Activated T-cell treated with anti-CD3 and anti-CD28 coated beads, Interleukin-2, amount 50 U/mL, for 72 hours (primary cell): ENCODE measurements around the gene CD74. TPM values are rescaled to one million over a fixed set of nuclear protein-coding genes. Genes with fewer than 3 reads are reported as not detected.
A peak's percentile ranks its signal among the peaks of the same experiment; 100 is the strongest.

ENCODE experiments used
- ATAC-seq, 2 donors: fragments of 150-1000 bp; cut with Tn5 transposase; replicated peaks in 1 of 2; 2 replicates each; pipeline ENCODE4 v1.10.0; 2021; ENCODE audit warnings: moderate library complexity in 2 of 2, mild to moderate bottlenecking in 1 of 2
- DNase-seq, 2 donors: peaks; one replicate each; pipeline ENCODE4 v3.0.0; 2021 to 2022; ENCODE audit warnings: mixed read lengths in 1 of 2
- H3K27ac Mint-ChIP-seq: one replicate; pipeline ENCODE4 v1.8.0; 2022; ENCODE audit warnings: mild to moderate bottlenecking, moderate library complexity, mixed read lengths
- H3K27me3 Mint-ChIP-seq: one replicate; pipeline ENCODE4 v1.8.0; 2022; ENCODE audit warnings: low read depth, mixed read lengths
- H3K36me3 Mint-ChIP-seq, 2 donors: one replicate each; pipeline ENCODE4 v1.8.0; 2022; ENCODE audit warnings: mixed read lengths in 2 of 2, mild to moderate bottlenecking in 1 of 2; ENCODE audit not compliant: insufficient read depth in 2 of 2
- H3K4me1 Mint-ChIP-seq: one replicate; pipeline ENCODE4 v1.8.0; 2022; ENCODE audit warnings: low read depth, mixed read lengths
- H3K4me3 Mint-ChIP-seq, 2 donors: one replicate each; pipeline ENCODE4 v1.8.0; 2022; ENCODE audit warnings: mild to moderate bottlenecking in 2 of 2, mixed read lengths in 2 of 2, moderate library complexity in 2 of 2
- H3K9me3 Mint-ChIP-seq, 2 donors: one replicate each; pipeline ENCODE4 v1.8.0; 2022; ENCODE audit warnings: mixed read lengths in 2 of 2
- total RNA-seq, 2 donors: library from RNA; stranded (reverse); gene quantifications; one replicate each; pipeline ENCODE4 v1.2.3, GENCODE V29; 2022

The CD74 gene
- total RNA-seq, 2 donors from 2014 or later: 363 to 455 TPM

DNA sequence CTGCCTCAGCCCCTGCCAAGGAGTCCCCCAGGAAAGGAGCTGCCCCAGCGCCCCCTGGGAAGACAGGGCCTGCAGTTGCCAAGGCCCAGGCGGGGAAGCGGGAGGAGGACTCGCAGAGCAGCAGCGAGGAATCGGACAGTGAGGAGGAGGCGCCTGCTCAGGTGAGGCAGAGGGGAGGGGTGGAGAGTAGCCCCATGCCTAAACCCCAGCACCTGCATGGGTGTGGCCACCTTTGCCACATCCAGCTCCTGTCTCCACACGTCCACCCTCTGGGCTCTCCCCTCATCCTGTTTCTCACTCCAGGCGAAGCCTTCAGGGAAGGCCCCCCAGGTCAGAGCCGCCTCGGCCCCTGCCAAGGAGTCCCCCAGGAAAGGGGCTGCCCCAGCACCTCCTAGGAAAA lies 38.1 kb downstream of the CD74 start:
- Mint-ChIP-seq H3K27me3 (no peaks in the 10 kb centered on the region), H3K4me3 (no peak overlapping the region), H3K36me3 (peaks cover 6 to 22% of the 10 kb centered on the region in 2 donors), H3K27ac (no peak overlapping the region), H3K4me1 (no peaks in the 10 kb centered on the region), H3K9me3 (no peaks in the 10 kb centered on the region)
- no peak for ATAC-seq
- no peak for DNase-seq

DNA sequence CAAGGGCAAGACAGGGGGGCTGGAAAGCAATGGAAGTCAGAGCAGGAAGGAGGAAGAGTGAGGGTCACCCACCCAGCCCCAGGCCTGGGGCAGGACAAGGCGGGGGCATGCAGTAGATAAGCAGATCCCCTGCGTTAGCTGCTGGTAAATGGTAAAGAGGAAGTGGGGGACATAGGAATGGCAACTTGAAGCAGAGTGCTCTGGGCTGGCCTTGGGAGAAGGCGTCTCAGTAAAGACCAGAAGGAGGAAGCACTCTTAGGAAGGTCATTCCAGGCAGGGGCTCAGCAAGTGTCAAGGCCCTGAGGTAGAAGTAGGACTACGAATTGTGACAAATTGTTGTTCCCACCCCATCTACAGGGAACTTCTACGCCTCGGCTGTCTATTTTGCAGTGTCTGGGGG lies 40.1 kb downstream of the CD74 start:
- no peak overlapping the region for H3K27ac Mint-ChIP-seq
- H3K36me3 Mint-ChIP-seq: peaks cover 4 to 17% of the 10 kb centered on the region in 2 donors
- H3K9me3 Mint-ChIP-seq: no peaks in the 10 kb centered on the region
- H3K4me1 Mint-ChIP-seq: no peaks in the 10 kb centered on the region
- no peak for ATAC-seq
- H3K27me3 Mint-ChIP-seq: no peaks in the 10 kb centered on the region
- H3K4me3 Mint-ChIP-seq: no peak overlapping the region
- DNase-seq: no peak

DNA sequence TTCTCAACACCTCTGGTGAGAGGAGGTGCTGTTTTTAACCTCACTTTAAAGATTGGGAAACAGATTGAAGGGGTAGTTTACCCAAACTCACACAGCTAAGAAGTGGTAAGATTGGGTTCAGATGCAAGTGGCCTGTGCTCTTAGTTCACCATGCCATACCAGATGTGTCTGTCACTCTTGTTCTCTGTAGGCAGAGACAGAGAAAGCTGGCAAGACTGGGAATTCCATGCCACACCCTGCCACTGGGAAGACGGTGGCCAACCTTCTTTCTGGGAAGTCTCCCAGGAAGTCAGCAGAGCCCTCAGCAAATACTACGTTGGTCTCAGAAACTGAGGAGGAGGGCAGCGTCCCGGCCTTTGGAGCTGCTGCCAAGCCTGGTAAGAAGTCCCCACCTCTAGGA lies 44.2 kb downstream of the CD74 start:
- Mint-ChIP-seq H3K4me1 (no peaks in the 10 kb centered on the region), H3K9me3 (no peaks in the 10 kb centered on the region), H3K27ac (no peak overlapping the region), H3K36me3 (peaks cover 5 to 22% of the 10 kb centered on the region in 2 donors), H3K4me3 (no peak overlapping the region), H3K27me3 (no peaks in the 10 kb centered on the region)
- ATAC-seq: no peak
- no peak for DNase-seq

DNA sequence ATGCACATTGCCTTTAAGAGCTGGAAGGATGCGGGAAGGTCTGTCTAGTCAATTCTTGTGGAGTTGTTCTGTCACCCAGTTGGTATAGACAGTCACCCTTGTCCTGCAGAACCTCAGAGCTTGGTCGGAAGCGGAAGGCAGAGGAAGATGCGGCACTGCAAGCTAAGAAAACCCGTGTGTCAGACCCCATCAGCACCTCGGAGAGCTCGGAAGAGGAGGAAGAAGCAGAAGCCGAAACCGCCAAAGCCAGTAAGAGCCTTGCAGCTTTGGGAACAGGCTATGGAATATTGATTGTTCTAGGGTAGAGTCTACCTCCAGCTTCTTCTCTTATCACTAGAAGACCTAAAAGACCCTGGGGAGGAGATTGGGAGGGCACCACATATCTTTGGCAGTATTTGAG lies 48.7 kb downstream of the CD74 start:
- Mint-ChIP-seq H3K9me3 (no peaks in the 10 kb centered on the region), H3K27ac (no peak overlapping the region), H3K36me3 (peaks cover 3 to 28% of the 10 kb centered on the region in 2 donors), H3K4me3 (no peak overlapping the region), H3K27me3 (no peaks in the 10 kb centered on the region), H3K4me1 (peaks cover 31% of the 10 kb centered on the region)
- ATAC-seq: no peak
- no peak for DNase-seq

DNA sequence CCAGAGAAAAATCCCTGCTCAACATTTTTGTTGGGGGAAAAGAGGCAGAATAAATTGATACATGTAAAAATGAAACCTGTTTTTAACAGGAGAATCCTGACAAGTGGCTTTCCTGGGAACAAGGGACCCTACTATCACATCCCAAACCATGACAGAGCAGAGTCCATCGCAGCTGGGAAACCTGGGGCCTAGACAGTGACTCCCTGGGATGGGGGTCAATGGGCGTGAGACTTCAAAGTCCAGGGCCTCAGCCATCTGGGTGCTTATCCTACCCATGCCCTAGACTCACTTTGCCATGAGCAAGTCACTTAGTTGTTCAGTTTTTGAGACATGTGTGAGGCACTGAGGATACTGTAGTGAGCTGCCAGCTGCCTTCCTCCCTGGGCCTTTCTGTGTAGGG lies 49.5 kb downstream of the CD74 start:
- no peak overlapping the region for H3K27ac Mint-ChIP-seq
- no peaks in the 10 kb centered on the region for H3K27me3 Mint-ChIP-seq
- peaks cover 3 to 26% of the 10 kb centered on the region in 2 donors for H3K36me3 Mint-ChIP-seq
- H3K4me1 Mint-ChIP-seq: peaks cover 38% of the 10 kb centered on the region
- DNase-seq (no peak), ATAC-seq (no peak)
- no peaks in the 10 kb centered on the region for H3K9me3 Mint-ChIP-seq
- no peak overlapping the region for H3K4me3 Mint-ChIP-seq

DNA sequence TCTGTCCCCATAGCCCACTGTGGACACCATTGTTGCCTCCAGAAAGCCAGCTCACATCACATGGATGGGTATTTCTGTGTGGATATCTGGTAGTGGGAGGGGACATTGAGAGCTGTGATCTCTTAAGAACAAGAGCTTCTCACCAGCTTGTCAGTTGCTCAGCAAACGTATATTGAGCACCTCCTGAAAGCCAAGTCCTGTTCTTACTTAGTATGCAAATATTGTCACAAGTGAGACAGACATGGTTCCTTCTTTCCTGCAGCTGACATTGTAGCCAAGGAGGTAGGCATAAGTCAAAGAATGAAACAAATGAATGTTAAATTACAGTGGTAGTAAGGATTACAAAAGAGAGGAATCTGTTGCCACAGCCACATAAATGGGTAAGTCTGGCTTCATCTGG lies 51.4 kb downstream of the CD74 start:
- Mint-ChIP-seq H3K9me3 (no peaks in the 10 kb centered on the region), H3K4me3 (no peak overlapping the region), H3K27ac (peak overlapping the region; percentile 5), H3K27me3 (no peaks in the 10 kb centered on the region), H3K36me3 (peaks cover 3 to 23% of the 10 kb centered on the region in 2 donors), H3K4me1 (peaks cover 43% of the 10 kb centered on the region)
- no peak for DNase-seq
- no peak for ATAC-seq

DNA sequence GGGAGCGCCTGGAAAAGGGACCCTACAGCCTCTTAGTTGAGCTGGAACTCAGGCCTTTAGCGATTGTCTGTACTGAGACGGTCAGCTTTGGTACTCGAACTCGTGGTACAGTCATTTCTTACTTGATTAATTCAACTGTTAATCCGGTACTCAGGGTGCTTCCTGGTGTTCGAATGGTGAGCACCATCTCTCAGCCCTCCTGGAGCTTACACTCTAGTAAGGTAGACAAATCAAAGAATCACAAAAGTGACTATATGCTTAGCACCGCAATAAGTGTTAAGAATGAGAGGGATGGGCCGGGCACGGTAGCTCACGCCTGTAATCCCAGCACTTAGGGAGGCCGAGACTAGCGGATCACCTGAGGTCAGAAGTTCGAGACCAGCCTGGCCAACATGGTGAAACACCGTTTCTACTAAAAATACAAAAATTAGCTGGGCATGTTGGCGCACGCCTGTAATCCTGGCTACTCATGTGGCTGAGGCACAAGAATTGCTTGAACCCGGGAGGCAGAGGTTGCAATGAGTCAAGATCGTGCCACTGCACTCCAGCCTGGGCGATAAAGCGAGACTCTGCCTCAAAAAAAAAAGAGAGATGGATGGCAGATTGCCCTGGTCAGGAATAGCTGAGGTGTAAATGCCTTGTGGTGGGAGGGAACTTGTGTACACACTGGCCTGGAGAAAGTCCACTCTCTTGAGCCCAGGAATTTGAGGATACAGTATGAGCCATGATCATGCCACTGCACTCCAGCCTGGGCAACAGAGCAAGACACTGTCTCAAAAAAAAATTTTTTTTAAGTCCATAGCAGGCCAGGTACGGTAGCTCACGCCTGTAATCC lies 54.2 kb downstream of the CD74 start:
- peaks cover 43% of the 10 kb centered on the region for H3K4me1 Mint-ChIP-seq
- H3K27ac Mint-ChIP-seq: peak overlapping the region; percentile 50

DNA sequence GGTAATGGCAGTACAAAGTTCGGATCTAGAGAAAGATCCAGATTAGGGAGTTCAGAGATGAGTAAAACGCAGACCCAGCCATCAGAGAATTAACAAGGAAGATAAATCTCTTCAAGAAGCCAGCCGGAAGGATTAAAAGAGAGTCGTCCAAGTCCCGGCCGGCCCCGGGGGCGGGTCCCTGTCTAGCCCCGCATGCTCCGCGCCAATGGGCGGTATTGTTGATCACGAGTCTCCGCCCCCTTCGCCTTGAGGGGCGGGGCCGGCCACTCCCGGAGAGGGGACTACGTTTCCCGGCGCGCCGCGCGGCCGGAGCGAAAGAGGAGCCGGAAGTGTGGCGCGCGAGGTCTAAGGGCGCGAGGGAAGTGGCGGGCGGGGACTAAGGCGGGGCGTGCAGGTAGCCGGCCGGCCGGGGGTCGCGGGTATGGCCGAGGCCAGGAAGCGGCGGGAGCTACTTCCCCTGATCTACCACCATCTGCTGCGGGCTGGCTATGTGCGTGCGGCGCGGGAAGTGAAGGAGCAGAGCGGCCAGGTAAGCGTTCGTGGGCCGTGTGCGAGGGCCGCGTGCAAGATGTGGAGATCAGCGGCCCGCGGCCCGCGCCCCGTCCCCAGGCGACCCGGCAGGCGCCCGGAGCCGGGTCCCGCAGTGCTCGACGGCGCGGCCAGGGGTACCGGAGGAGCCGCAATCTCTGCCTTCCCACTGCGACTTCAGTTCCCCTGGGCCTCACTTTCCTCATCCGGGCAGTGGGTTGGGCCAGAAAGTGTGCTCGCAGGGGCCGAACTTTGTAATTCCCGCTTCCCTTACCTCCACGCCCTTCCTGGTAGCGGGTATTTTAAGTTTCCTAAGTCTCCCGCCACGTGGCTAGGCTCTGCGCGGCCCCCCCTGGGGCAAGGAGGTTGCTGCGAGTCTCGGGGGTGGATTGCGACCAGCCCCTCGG lies 55.1 kb downstream of the CD74 start, which contains the start of gene TCOF1:
TCOF1 (plus strand) TSS at position 372 of the 935 bp plus-strand sequence; CDS start at position 422, 50 bp downstream.
- peak; percentile 95 to 99 for ATAC-seq
- H3K27ac Mint-ChIP-seq: peak within 1 kb of the TSS; percentile 75
- peak; percentile 98 to 99 for DNase-seq
- H3K27me3 Mint-ChIP-seq: no peaks in the 10 kb centered on the region
- H3K4me1 Mint-ChIP-seq: peaks cover 40% of the 10 kb centered on the region
- peak within 1 kb of the TSS; percentile 87 to 90 for H3K4me3 Mint-ChIP-seq
- no peaks in the 10 kb centered on the region for H3K9me3 Mint-ChIP-seq
- peaks cover 1 to 11% of the 10 kb centered on the region in 2 donors for H3K36me3 Mint-ChIP-seq

More for the DNA sequence above, 54.2 kb downstream of the CD74 start:
- Mint-ChIP-seq H3K36me3 (peaks cover 1 to 14% of the 10 kb centered on the region in 2 donors), H3K9me3 (no peaks in the 10 kb centered on the region), H3K4me3 (peak overlapping the region; percentile 87 to 90), H3K27me3 (no peaks in the 10 kb centered on the region)
- ATAC-seq: no peak
- no peak for DNase-seq

DNA sequence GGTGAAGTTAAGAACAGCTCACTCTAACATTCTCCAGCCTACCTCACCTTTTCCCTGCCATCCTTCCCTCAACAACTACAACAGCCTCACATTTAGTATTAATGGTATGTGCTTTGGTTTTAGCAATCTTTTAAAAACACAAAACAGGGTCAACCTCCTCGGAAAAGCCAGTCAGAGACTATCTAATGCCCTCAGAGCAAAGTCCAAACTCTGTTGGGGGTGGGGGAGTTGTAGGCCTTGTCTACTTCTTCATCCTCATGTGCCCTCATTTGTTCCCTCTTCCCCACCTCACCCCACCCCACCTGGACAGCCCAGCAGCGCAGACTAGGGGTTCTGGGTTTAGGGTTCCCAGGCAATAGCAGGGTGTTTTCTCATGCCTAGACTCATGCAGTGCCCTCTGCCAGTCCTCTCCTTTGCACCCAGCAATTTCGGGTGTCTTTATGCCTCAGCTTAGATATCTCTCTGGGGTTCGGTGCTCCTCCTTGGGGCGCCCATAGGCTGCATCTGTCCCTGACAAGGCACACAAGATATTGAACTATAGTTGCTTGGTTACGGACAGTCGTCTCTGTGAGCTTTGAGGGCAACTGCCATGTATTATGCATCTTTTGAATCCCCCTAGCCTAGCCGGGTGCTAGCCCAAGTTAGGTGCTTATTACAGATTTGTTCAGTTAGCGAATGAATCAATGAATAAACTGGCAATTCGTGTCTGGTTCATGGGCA lies 56.0 kb downstream of the CD74 start:
- Mint-ChIP-seq H3K4me3 (peak overlapping the region; percentile 87 to 90), H3K9me3 (no peaks in the 10 kb centered on the region), H3K27ac (peak overlapping the region; percentile 59), H3K36me3 (peaks cover 1 to 5% of the 10 kb centered on the region in 2 donors), H3K4me1 (peaks cover 31% of the 10 kb centered on the region), H3K27me3 (no peaks in the 10 kb centered on the region)
- no peak for ATAC-seq
- no peak for DNase-seq

DNA sequence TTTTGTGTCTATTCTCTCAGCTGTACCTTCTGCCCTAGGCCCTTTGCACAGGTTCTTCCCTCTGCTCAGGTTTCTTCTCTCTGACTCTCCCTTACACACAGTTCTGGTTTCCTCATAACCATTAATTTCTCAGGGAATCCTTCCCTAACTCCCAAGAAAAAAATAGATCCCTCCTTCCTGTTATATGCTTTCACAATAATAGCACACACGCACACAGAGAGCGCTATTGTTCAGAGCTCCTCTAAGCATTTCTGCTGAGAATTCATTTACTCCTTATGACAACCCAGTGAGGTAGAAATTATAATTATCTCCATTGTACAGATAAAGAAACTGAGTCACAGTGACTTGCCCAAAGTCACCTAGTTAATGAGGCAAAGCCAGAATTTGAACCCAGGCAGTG lies 56.9 kb downstream of the CD74 start:
- Mint-ChIP-seq H3K36me3 (peaks cover 0 to 4% of the 10 kb centered on the region in 2 donors), H3K4me3 (no peak overlapping the region), H3K27me3 (no peaks in the 10 kb centered on the region), H3K9me3 (no peaks in the 10 kb centered on the region), H3K4me1 (peaks cover 34% of the 10 kb centered on the region), H3K27ac (no peak overlapping the region)
- ATAC-seq (no peak), DNase-seq (no peak)

DNA sequence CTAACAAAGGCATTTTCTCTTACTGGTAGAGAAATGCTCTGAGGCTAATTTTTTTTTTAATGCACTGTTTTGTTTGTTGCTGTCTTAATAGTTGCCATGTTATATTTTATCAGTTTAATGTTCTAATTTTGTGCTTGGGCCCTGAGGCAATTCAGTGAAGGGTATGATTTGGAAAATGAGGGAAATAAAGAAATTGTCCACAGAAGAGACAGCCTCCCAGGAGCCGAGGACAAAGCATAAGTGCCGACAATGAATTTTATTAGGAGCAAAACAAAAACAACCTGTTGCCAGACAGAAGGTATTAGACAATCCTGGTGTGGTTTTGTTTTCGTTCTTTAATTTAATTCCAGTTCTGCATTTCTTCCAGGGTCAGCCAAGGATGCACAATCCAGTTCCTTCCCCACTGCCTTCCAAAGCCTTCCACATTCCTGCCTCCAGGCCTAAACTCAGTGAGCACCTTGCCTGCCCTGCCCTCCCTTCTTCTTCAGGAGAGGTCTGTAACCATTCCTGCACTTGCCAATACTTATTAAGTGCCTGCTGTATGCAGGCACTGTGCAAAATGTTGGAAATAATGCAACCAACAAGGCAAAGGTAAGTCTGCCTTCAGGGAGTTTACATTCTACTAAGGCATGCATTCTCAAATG lies 59.6 kb downstream of the CD74 start:
- DNase-seq (no peak), ATAC-seq (no peak)
- Mint-ChIP-seq H3K4me1 (peaks cover 19% of the 10 kb centered on the region), H3K27ac (no peak overlapping the region), H3K4me3 (no peak overlapping the region), H3K36me3 (no peaks in the 10 kb centered on the region), H3K9me3 (no peaks in the 10 kb centered on the region), H3K27me3 (no peaks in the 10 kb centered on the region)

DNA sequence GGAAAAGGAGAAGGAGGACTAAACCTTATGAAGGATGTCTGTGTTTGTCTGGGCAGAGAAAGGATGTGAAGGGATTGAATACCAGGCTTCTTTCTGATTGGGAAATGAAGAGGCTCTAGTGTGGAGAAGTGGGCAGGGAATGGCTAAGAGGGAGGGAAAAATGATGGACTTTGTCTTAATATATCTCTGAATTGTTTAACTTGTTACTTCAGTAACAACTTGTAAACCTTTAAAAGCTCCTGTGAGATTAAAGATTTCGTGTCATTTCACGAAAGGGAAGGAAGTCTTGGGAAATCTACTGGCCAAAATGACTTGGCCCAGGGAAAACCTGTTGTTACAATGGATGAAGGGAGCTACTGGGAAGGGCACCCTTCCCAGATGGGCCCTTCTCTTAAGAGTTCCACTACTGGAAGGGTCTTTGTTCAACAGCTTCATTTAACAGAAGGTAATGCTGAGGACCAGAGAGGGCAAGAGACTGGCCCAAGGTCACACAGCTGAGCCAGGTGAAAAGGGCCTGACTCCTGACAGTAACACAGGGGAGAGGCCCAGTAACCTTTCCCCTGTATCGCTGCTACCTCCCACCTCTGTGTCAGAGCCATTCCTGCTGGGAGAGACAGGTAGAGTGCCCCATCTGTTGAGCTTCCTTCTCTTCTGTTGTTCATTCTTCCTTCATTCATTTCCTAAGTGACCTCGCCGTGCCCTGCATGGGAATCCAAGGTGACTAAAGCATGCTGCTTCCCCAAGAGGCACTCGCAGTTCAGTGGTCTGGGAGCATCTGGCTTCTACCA lies 60.3 kb downstream of the CD74 start:
- H3K27ac Mint-ChIP-seq: no peak overlapping the region
- no peaks in the 10 kb centered on the region for H3K9me3 Mint-ChIP-seq
- DNase-seq: no peak
- H3K27me3 Mint-ChIP-seq: no peaks in the 10 kb centered on the region
- no peak for ATAC-seq
- peaks cover 19% of the 10 kb centered on the region for H3K4me1 Mint-ChIP-seq
- no peak overlapping the region for H3K4me3 Mint-ChIP-seq
- H3K36me3 Mint-ChIP-seq: no peaks in the 10 kb centered on the region
